ENCODE measurements around the gene OGA. TPM values are rescaled to one million over a fixed set of nuclear protein-coding genes. Genes with fewer than 3 reads are reported as not detected.
A peak's percentile ranks its signal among the peaks of the same experiment; 100 is the strongest.

The OGA gene
- polyA plus RNA-seq, 3 donors, result 6.9 to 104 (median 15.3) TPM

- DNase-seq, result peak in 2 of 3 donors; percentile 14 to 38
- H4K20me1 ChIP-seq (ENCODE audit: insufficient read depth, low read length), result peaks cover 82% of the 10 kb centered on the region
- no peak overlapping the region for H3K27ac ChIP-seq (ENCODE audit: low read depth in 1 of 2, low read length in 2 of 2)
- peak overlapping the region in 3 of 7 donors; percentile 50 to 69 (median 58) for H3K27ac Mint-ChIP-seq
- no peak for TF ChIP-seq CTCF (IDR thresholded peaks at IDR 0.05)
- WGBS (ENCODE audit: insufficient coverage), result 0% methylated on average over 2 of the region's 19 CpGs
- H3K9me3 ChIP-seq (replicated peaks in 1 of 2; ENCODE audit: control insufficient read depth in 1 of 2, insufficient read depth in 1 of 2, low read length in 2 of 2), result no peaks in the 10 kb centered on the region
- H3K27me3 ChIP-seq (ENCODE audit: control insufficient read depth in 2 of 2, insufficient read depth in 2 of 2, low read length in 2 of 2), result peaks cover 5 to 16% of the 10 kb centered on the region in 2 donors
- H3K4me1 Mint-ChIP-seq, result peaks cover 54% of the 10 kb centered on the region
- peak overlapping the region; percentile 80 to 90 for H3K4me3 Mint-ChIP-seq
- intact Hi-C loops (cut with micrococcal nuclease), result loop anchor here (5.0 kb wide), 3 partner anchors 172 to 232 kb away; partner anchors contain the start of gene HPS6 (in 1 of the 2)
- H3K4me3 ChIP-seq (replicated peaks in 1 of 3; ENCODE audit: low read depth in 2 of 3, low read length in 3 of 3), result peak overlapping the region; percentile 7 to 70 (median 13)
- H2AFZ ChIP-seq (ENCODE audit: insufficient read depth, low read depth, low read length, poor library complexity, severe bottlenecking), result peak overlapping the region; percentile 72
- peak overlapping the region; percentile 36 for H3K9ac ChIP-seq (ENCODE audit: insufficient read depth, low read length, poor library complexity, severe bottlenecking)
- peaks cover 27 to 42% (median 30%) of the 10 kb centered on the region in 3 donors for H3K27me3 Mint-ChIP-seq (ENCODE audit: low read depth in 3 of 3)
- H3K79me2 ChIP-seq (ENCODE audit: insufficient read depth, low read length), result no peaks in the 10 kb centered on the region
- H3K36me3 Mint-ChIP-seq, result peaks cover 19% of the 10 kb centered on the region in 2 donors
- peaks cover 0 to under 1% (median 0%) of the 10 kb centered on the region in 7 donors for H3K9me3 Mint-ChIP-seq
- peaks cover 0 to 7% of the 10 kb centered on the region in 2 donors for H3K36me3 ChIP-seq (replicated peaks in 1 of 2; ENCODE audit: control insufficient read depth in 1 of 2, insufficient read depth in 2 of 2, low read length in 2 of 2)
- peak overlapping the region; percentile 88 for H3K4me2 ChIP-seq (replicated peaks; ENCODE audit: extremely low read depth, low read length, poor library complexity, severe bottlenecking)
- peaks cover 40 to 54% of the 10 kb centered on the region in 2 donors for H3K4me1 ChIP-seq (ENCODE audit: control insufficient read depth in 1 of 2, insufficient read depth in 2 of 2, low read length in 2 of 2)
These were observed 21.9 kb upstream of the OGA start for GRCh38 chr10:101840102-101840684.

- Histone ChIP-seq H3K27me3 (ENCODE audit: control insufficient read depth in 2 of 2, insufficient read depth in 2 of 2, low read length in 2 of 2) (peaks cover 5 to 16% of the 10 kb centered on the region in 2 donors), H2AFZ (ENCODE audit: insufficient read depth, low read depth, low read length, poor library complexity, severe bottlenecking) (peak overlapping the region; percentile 72), H3K9me3 (replicated peaks in 1 of 2; ENCODE audit: control insufficient read depth in 1 of 2, insufficient read depth in 1 of 2, low read length in 2 of 2) (no peaks in the 10 kb centered on the region), H4K20me1 (ENCODE audit: insufficient read depth, low read length) (peaks cover 82% of the 10 kb centered on the region), H3K4me1 (ENCODE audit: control insufficient read depth in 1 of 2, insufficient read depth in 2 of 2, low read length in 2 of 2) (peaks cover 46 to 58% of the 10 kb centered on the region in 2 donors), H3K36me3 (replicated peaks in 1 of 2; ENCODE audit: control insufficient read depth in 1 of 2, insufficient read depth in 2 of 2, low read length in 2 of 2) (peaks cover 0 to 1% of the 10 kb centered on the region in 2 donors), H3K79me2 (ENCODE audit: insufficient read depth, low read length) (no peaks in the 10 kb centered on the region), H3K27ac (ENCODE audit: low read depth in 1 of 2, low read length in 2 of 2) (no peak overlapping the region), H3K4me2 (replicated peaks; ENCODE audit: extremely low read depth, low read length, poor library complexity, severe bottlenecking) (peak overlapping the region; percentile 88), H3K4me3 (replicated peaks in 1 of 3; ENCODE audit: low read depth in 2 of 3, low read length in 3 of 3) (peak overlapping the region; percentile 7 to 70 (median 13)), H3K9ac (ENCODE audit: insufficient read depth, low read length, poor library complexity, severe bottlenecking) (peak overlapping the region; percentile 36)
- peak in 2 of 3 donors; percentile 35 to 37 for DNase-seq
- H3K36me3 Mint-ChIP-seq, result peaks cover 14 to 15% of the 10 kb centered on the region in 2 donors
- H3K9me3 Mint-ChIP-seq, result no peaks in the 10 kb centered on the region
- peak overlapping the region in 2 of 7 donors; percentile 36 to 75 for H3K27ac Mint-ChIP-seq
- peaks cover 27 to 42% (median 30%) of the 10 kb centered on the region in 3 donors for H3K27me3 Mint-ChIP-seq (ENCODE audit: low read depth in 3 of 3)
- peaks cover 58% of the 10 kb centered on the region for H3K4me1 Mint-ChIP-seq
- H3K4me3 Mint-ChIP-seq, result peak overlapping the region; percentile 77 to 90
- TF ChIP-seq CTCF (IDR thresholded peaks at IDR 0.05), result no peak
- 16% methylated on average over 22 of the region's 36 CpGs for WGBS (ENCODE audit: insufficient coverage)
- intact Hi-C loops (cut with micrococcal nuclease), result loop anchor here (5.0 kb wide), 3 partner anchors 173 to 233 kb away; partner anchors contain the start of gene HPS6 (in 1 of the 2)
These were observed 21.3 kb upstream of the OGA start for GRCh38 chr10:101839416-101840063.

All from CD14-positive monocyte (primary cell).